GM18505 (cell line): ENCODE results near the gene ATN1.

Experiments used
- ATAC-seq: cut with Tn5 transposase; IDR thresholded peaks from one replicate; pipeline ENCODE4 v1.9.1; 2021; ENCODE audit not compliant: unreplicated experiment
- POLR2A ChIP-seq: IDR thresholded peaks from 4 replicates; pipeline ENCODE4 v1.6.1; 2011; ENCODE audit warnings: borderline replicate concordance; ENCODE audit not compliant: insufficient read depth, insufficient read length; ENCODE audit errors: extremely low read depth

ATN1 gene

DNA sequence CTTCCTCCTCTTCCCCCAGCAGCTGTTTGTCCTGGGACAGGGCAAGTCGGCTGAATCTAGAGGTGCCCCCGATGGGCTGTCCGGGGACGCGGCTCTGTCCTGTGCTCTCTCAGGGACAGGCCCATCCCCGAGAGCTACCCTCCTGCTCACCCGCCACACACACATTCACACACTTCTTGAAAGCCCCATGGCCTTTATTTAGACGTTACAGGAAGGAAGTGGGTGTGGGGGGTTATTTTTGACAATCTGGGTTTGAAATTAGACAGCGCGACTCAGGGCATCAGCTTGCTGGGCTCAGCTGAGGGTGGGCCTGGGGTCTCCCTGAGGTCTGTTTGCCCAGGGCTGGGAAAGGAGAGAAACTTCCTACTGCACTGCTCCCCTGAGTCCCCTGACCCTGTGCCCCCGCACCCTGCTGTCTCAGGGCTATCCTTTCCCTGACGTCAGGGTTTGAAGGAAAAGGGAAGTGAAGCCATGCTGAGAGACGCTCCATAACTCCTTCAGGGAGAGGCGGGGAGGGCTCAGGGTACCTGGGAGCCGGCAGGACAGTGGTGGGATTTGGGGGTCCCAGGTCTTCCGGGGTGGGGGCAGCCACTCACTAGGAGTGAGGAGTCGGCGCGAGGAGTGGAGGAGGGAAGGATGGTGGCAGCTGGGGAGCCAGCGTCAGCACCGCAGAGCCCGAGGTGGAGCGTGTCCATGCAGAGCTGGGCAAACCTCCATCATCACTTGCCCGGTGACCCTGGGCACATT lies 31.5 kb downstream of the ATN1 start:
- TF ChIP-seq POLR2A, result peak; percentile 82
- peak; percentile 43 for ATAC-seq

DNA sequence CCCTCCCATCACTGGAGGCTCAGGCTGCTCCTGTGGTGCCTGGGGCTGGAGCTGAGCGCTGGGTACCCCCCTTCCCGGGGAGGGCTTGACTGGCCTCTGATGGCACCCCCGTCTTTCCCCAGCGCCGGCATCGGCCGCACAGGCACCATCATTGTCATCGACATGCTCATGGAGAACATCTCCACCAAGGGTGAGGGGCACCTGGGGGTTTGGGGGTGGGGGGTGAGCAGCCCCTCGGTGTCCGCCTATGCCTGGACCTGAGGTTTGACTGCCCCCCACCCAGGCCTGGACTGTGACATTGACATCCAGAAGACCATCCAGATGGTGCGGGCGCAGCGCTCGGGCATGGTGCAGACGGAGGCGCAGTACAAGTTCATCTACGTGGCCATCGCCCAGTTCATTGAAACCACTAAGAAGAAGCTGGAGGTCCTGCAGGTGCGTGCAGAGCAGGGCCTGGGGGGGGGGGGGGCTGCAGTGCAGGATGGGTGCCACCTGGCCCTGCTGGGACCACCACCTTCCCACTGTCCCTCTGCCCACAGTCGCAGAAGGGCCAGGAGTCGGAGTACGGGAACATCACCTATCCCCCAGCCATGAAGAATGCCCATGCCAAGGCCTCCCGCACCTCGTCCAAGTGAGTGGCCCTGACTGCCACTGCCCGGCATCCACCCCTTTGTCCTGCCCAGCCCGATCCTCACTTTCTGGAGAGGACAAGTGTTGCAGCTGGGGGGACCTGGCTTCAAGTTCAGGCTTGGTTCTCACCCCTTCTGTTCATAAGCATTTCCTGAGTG lies 32.2 kb downstream of the ATN1 start:
- no peak for TF ChIP-seq POLR2A
- ATAC-seq, result no peak

DNA sequence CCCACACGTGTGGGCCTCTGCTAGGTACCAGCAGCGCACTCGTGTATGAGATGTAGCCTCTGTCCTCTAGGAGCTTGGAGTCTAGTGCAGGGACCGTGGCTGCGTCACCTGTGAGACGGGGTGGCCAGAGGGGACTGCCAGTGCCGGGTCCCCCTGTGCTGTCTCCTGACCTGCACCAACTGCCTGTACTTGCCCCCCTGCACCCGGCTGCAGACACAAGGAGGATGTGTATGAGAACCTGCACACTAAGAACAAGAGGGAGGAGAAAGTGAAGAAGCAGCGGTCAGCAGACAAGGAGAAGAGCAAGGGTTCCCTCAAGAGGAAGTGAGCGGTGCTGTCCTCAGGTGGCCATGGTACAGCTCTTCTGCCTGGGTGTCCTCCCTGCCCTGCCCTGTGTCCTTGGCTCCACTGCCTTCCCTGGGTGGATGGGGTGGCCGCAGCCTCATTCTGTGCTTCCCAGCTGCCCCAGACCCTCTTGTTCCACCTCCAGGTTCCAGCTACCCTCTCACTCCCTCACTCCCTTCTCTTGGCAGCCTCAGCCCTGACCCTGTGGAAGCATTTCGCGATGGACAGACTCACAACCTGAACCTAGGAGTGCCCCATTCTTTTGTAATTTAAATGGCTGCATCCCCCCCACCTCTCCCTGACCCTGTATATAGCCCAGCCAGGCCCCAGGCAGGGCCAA lies 33.0 kb downstream of the ATN1 start:
- no peak for ATAC-seq
- no peak for TF ChIP-seq POLR2A

DNA sequence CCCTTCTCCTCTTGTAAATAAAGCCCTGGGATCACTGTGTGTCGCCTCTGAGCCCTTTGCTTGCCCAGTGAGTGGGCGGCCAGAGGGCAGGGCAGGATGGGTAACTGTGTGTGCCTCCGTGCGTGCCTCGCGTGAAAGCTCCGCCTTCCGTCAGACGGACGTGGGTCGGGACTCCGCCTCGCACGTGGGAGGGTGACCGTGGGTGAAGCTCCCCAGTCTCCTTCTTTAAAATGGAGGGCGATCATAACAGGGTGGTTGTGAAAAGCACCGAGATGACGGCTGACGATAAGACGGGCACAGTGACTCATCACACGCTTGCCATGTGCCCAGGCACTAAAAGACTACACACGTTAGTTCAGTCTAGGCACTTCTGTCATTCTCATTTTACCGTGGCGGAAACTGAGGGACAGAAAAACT lies 33.5 kb downstream of the ATN1 start:
- peak; percentile 45 for TF ChIP-seq POLR2A
- ATAC-seq, result no peak

DNA sequence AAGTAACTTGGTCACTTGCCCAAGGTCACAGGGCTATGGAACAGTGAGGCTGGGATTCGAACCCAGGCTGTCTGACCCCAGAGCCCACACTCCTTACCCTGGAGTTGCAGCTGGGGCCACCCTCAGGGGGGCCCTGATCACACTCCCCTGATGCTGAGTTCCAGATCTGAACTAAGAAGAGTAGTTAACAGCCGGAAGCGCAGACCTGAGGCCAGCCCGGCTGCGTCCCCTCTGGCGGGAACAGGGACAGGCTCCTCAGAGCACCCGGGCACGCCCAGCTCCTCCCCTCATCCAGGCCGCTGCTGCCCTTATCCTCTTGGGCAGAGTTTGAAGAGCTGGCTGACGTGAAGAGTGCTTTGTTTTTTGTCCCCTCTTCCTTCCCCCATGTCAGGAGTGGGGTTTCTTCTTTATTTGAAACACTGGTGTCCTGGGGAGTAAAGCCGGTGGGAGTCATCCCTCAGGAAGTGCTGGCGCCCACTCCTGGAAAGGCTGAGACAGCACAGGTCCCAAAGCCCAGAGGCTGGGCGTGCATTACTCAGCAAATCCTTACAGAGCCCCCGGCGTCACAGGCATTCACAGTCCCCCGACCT lies 34.0 kb downstream of the ATN1 start:
- TF ChIP-seq POLR2A, result peak; percentile 46
- no peak for ATAC-seq

DNA sequence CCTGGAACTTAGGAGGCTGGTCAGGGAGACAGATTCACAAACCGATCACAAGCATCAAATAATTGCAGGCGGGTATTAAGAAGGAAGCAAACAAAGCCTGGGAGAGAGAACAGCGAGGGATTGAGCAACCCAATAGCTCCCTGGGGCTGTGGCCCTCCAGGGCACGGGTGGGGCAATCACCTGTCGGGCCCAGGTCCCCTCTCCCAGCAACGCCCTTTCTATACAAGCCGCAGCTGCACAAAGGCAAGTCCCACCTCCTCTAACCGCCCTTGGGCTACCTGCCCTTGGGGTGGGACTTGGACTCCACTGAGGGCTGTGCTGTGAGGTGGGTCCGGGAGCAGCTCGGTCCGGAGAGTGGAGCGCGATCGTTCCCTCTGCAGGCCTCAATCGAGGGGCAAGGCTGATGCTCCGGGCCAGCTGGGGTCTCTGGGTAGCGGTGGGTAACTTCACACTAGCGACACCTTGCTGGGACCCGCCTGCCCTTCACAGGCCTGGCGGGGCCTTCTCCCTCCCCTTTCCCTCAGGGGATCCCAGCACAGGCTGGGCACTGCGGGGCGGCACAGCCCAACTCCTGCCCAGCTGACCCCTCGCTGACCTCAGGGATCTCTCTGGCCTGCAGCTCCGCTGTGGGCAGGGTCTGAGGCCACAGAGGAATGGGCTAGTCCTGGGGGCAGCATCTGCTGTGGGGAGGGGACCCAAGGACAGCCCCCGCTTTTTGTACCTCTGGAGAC lies 34.7 kb downstream of the ATN1 start:
- peak; percentile 28 for TF ChIP-seq POLR2A
- no peak for ATAC-seq

DNA sequence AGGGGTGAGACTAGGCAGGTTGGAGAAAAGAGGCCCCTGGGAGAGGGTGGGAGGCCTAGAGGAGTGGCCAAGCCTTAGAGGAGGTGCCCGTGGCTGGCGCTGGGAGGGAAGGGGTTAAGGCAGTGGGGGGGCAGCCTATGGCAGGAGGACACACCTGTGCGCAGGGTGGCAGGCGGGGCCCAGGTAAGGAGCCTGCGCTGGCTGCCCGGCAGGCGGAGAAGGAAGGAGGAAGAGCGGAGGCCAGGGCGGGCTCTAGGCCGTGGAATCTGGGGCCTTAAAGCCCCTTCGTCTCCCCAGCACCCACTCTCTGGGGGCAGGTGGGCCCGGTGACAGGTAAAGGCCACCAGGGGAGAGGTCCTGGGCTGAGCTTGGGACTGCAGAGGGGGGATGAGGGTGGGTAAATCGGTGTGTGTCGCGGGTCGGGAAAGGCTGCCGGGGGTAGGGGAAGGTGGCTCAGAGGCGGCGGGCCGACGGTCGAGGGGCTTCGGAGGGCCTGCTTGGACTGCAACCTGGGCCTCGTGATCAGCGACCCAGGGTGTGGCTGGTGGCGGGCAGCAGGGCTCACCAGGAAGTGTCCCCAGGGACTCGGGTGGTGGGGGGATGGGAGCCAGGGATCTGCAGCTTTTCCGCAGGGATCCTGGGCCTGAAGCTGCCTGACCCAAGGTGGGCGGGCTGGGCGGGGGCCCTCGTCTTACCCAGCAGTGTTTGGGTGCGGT lies 35.4 kb downstream of the ATN1 start:
- TF ChIP-seq POLR2A, result no peak
- ATAC-seq, result no peak

DNA sequence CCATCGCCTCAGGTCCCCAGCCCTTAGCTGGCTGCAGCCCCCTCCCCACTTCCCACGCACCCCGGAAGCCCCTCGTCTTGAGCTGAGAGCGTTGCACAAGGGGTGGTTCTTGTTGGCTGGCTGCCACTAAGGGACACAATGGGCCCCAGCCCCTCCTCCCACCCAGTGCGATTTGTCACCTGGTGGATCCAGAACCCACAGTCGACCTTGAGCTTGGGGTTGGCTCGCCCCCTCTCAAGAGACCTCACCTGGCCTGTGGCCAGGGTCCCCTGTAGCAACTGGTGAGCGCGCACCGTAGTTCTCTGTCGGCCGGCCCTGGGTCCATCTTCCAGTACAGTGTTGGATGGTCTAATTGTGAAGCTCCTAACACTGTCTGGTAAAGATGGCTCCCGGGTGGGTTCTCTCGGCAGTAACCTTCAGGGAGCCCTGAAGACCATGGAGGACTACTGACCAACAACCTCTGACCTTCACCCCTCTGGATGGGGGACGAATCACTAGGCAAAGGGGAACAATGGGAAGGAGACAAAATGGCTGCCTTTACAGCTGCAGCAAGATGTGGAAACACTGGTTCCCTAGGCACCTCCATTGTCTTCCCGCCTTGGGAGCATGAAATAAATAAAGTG lies 36.1 kb downstream of the ATN1 start:
- ATAC-seq, result no peak

DNA sequence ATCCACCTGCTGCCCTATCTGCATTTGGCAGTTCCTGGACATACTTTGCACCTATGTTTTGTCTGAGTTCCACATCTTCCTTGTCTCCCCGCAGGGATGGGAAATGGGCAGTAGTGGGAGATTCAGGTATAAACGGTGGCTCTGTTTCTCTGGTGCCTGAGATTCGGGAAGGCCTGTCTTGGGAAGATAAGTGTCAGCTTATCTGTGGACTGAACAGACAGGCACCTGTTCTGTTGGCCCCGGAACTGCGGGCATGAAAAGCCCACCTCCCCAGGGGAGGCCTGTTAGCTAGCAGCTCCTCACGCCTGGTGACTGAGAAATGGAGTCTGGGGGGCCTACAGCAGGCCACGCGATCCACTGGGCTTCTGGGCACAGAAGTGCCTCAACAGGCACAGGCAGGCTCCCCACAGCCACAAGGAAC lies 36.9 kb downstream of the ATN1 start:
- ATAC-seq, result no peak
- no peak for TF ChIP-seq POLR2A

More for the DNA sequence above, 36.1 kb downstream of the ATN1 start:
- no peak for TF ChIP-seq POLR2A

DNA sequence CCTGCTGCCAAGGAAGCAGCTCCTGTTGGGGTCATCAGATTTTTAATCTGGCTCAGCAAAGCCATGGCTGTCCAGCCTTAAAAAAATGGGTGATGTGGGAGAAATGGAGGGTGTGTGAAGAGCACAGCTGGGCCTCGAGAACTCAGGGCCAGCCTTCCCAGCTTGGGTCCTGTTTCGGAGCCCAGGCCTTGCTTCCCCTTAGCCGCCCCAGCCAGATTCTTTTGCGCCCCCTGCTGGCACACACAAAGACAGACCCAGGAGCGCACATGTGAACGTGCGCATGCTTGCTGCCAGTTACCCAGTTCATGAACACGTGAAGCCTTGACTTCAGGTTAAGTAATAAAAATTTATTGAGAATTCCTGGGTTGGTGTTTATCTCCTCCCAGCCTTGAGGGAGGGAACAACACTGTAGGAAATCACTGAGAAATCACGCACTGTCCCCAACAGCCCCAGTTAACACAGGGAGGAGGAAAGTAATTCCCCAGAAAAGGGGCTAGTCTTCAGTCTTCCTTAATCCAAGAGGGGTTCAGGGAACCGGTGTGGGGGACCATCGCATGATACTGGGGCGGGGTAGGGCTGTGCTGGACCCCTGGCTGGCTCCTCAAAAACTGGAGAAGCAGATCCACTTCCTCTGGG lies 37.4 kb downstream of the ATN1 start:
- ATAC-seq, result peak; percentile 32
- TF ChIP-seq POLR2A, result no peak

DNA sequence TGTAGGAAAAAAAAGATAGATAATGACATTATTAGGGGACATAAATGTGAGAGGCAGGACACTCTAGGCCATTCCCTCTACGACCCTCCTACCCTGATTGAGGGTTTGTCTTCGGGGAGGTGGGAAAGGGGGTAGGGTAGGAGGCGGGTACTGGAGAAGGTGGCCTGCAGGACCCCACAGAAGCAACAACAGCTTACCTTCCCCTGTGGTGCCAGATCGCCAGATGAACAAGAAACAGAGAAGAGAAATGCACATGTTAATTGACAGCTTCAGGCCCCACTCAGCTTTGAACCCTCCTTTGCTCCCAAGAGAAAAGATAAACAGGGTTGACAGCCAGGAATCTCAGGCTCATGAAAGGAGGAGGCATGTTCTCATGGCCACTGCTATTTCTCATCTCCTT lies 38.0 kb downstream of the ATN1 start:
- TF ChIP-seq POLR2A, result no peak
- no peak for ATAC-seq
